Testis (tissue), 2 donors: ENCODE data around the gene OR2D3.
"Not testable (repeated sequence)": the region's sequence is repeated elsewhere in the genome, so short reads cannot be mapped to it uniquely, and the experiment has no call there.

Experiments used
- POLR2A ChIP-seq: fragments of 450-650 bp; IDR thresholded peaks from one replicate; pipeline ENCODE4 v1.6.1; 2017; ENCODE audit warnings: antibody characterized with exemption, mild to moderate bottlenecking, moderate library complexity
- TF ChIP-seq, protein P1 (sequence below), 3 experiments: fragments of 450-650 bp in 2 of 3; fragments of 200-600 bp in 1 of 3; sonication (generic) in 1 of 3; IDR thresholded peaks; one replicate each; pipeline ENCODE4 v1.5.1; 2016 to 2019; ENCODE audit warnings: antibody characterized with exemption in 3 of 3, mild to moderate bottlenecking in 2 of 3, moderate library complexity in 1 of 3

GRCh38 chr11:6887711-6888110 is 33.1 kb upstream of the OR2D3 start:
- TF ChIP-seq, protein P1, sequence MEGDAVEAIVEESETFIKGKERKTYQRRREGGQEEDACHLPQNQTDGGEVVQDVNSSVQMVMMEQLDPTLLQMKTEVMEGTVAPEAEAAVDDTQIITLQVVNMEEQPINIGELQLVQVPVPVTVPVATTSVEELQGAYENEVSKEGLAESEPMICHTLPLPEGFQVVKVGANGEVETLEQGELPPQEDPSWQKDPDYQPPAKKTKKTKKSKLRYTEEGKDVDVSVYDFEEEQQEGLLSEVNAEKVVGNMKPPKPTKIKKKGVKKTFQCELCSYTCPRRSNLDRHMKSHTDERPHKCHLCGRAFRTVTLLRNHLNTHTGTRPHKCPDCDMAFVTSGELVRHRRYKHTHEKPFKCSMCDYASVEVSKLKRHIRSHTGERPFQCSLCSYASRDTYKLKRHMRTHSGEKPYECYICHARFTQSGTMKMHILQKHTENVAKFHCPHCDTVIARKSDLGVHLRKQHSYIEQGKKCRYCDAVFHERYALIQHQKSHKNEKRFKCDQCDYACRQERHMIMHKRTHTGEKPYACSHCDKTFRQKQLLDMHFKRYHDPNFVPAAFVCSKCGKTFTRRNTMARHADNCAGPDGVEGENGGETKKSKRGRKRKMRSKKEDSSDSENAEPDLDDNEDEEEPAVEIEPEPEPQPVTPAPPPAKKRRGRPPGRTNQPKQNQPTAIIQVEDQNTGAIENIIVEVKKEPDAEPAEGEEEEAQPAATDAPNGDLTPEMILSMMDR (IDR thresholded peaks at IDR 0.05), result not testable (repeated sequence)
- not testable (repeated sequence) for TF ChIP-seq POLR2A
